GM19025 (cell line): ENCODE results near the gene PTPN1.

Source experiments
- ATAC-seq: cut with Tn5 transposase; IDR thresholded peaks from one replicate; pipeline ENCODE4 v1.9.1; 2021; ENCODE audit warnings: mild to moderate bottlenecking, low read depth, moderate library complexity; ENCODE audit not compliant: unreplicated experiment

PTPN1 gene

GRCh38 chr20:50627747-50628146 is 117.6 kb downstream of the PTPN1 start:
- ATAC-seq, result no peak

- ATAC-seq, result no peak
Observed at GRCh38 chr20:50628332-50628731, 118.1 kb downstream of the PTPN1 start.

GRCh38 chr20:50628853-50629669 is 118.9 kb downstream of the PTPN1 start:
- ATAC-seq, result no peak

- no peak for ATAC-seq
Observed at GRCh38 chr20:50629670-50630045, 119.5 kb downstream of the PTPN1 start.

- no peak for ATAC-seq
Observed at GRCh38 chr20:50630578-50631263, 120.5 kb downstream of the PTPN1 start.

GRCh38 chr20:50632236-50632635 is 122.1 kb downstream of the PTPN1 start:
- ATAC-seq, result no peak

GRCh38 chr20:50632701-50633100 is 122.5 kb downstream of the PTPN1 start:
- ATAC-seq, result no peak

GRCh38 chr20:50633361-50633760 is 123.2 kb downstream of the PTPN1 start:
- no peak for ATAC-seq

- no peak for ATAC-seq
Observed at GRCh38 chr20:50634191-50634590, 124.0 kb downstream of the PTPN1 start.
